ENCODE data around the gene CBARP.

Gene CBARP

GRCh38 chr19:1256646-1257474, 19.1 kb upstream of the CBARP start:
- no peak for FAIRE-seq
- no peak for DNase-seq (ENCODE audit: insufficient read length, low spot score)
- no peak for TF ChIP-seq POLR2A (IDR thresholded peaks at IDR 0.05; ENCODE audit: low read depth, low read length)

- TF ChIP-seq POLR2A (IDR thresholded peaks at IDR 0.05; ENCODE audit: low read depth, low read length) = no peak
- FAIRE-seq (no peak), DNase-seq (ENCODE audit: insufficient read length, low spot score) (no peak)
These were observed 17.7 kb upstream of the CBARP start for GRCh38 chr19:1255186-1256161.

DNA sequence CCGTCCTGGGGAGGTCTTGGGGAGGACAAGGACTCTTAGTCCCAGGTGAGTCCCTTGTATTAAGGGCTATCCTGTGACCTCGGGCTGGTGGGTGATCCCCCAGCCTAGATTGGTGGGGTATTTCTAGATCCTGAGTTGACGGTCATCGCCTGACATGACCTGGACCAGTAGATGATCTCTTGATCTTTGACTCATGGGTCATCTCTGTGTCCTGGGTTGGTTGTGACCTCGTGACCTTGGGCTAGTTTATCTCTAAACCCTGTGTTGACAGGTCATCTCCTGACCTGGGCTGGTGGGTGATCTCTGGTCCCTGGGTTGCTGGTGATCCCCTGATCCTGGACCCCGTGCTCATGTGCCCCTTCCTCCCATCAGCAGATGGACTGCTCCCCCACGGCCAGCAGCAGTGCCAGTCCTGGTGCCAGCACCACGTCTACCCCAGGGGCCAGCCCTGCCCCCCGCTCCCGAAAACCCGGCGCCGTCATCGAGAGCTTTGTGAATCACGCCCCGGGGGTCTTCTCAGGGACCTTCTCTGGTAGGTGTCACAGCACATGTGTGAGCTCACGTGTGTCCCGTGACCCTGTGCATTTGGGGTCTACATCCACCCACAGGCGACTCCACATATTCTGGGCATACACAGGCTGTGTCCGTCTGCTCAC, 16.9 kb upstream of the CBARP start:
- TF ChIP-seq POLR2A (IDR thresholded peaks at IDR 0.05; ENCODE audit: low read depth, low read length) = no peak
- no peak for DNase-seq (ENCODE audit: insufficient read length, low spot score)
- FAIRE-seq = no peak

GRCh38 chr19:1254081-1254527, 16.3 kb upstream of the CBARP start:
- FAIRE-seq = no peak
- no peak for DNase-seq (ENCODE audit: insufficient read length, low spot score)
- no peak for TF ChIP-seq POLR2A (IDR thresholded peaks at IDR 0.05; ENCODE audit: low read depth, low read length)

GRCh38 chr19:1253514-1254080, 15.8 kb upstream of the CBARP start:
- DNase-seq (ENCODE audit: insufficient read length, low spot score) (no peak), FAIRE-seq (no peak)
- no peak for TF ChIP-seq POLR2A (IDR thresholded peaks at IDR 0.05; ENCODE audit: low read depth, low read length)

- DNase-seq (ENCODE audit: insufficient read length, low spot score) (peak; percentile 86), FAIRE-seq (no peak)
- TF ChIP-seq POLR2A (IDR thresholded peaks at IDR 0.05; ENCODE audit: low read depth, low read length) = no peak
These were observed 15.2 kb upstream of the CBARP start for GRCh38 chr19:1252821-1253513.

GRCh38 chr19:1252221-1252820, 14.5 kb upstream of the CBARP start:
- FAIRE-seq = peak; percentile 69
- DNase-seq (ENCODE audit: insufficient read length, low spot score) = peak; percentile 71

GRCh38 chr19:1251330-1252220, 13.8 kb upstream of the CBARP start:
- FAIRE-seq (no peak), DNase-seq (ENCODE audit: insufficient read length, low spot score) (peak; percentile 60)
- no peak for TF ChIP-seq POLR2A (IDR thresholded peaks at IDR 0.05; ENCODE audit: low read depth, low read length)

More at GRCh38 chr19:1252221-1252820, 14.5 kb upstream of the CBARP start:
- TF ChIP-seq POLR2A (IDR thresholded peaks at IDR 0.05; ENCODE audit: low read depth, low read length) = no peak

DNA sequence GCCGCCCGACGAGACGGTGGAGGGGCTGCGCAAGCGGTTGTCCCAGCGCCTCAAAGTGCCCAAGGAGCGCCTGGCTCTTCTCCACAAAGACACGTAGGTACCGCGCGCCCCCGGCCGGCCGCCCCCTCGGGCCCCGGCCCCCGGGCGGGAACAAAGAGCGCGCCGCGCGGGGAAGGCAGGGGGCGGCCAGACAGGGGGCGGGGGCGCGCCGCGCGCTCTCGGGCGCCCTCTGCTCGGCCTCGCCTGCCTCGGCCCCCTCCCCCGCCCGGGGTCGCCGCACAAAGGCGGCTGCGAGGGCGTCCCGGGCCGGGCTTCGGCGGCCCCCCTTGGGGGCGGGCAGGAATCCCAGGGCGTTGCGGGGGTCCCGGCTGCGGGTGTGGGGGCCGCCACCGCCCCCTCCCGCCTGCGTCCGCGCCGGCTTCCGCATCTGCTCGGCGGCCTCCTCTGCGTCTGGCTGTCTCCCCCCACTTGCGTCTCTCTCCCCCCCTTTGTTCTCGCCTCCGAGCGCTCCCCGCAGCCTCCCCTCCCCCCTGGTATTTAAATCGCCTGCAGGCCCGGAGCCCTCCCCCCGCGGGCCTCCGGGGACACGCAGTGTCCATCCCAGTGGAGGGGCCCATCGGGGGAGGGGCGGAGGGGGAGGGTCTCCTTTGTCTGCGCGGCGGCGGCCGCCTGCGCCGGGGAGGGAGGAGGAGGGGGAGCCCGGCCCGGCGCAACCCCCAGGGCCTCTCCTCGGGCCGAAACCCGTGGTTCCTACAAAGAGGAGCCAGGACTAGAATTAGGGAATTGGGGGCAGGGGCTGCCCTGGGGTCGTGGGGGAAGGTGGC, 12.8 kb upstream of the CBARP start:
- FAIRE-seq (no peak), DNase-seq (ENCODE audit: insufficient read length, low spot score) (no peak)
- TF ChIP-seq POLR2A (IDR thresholded peaks at IDR 0.05; ENCODE audit: low read depth, low read length) = no peak

DNA sequence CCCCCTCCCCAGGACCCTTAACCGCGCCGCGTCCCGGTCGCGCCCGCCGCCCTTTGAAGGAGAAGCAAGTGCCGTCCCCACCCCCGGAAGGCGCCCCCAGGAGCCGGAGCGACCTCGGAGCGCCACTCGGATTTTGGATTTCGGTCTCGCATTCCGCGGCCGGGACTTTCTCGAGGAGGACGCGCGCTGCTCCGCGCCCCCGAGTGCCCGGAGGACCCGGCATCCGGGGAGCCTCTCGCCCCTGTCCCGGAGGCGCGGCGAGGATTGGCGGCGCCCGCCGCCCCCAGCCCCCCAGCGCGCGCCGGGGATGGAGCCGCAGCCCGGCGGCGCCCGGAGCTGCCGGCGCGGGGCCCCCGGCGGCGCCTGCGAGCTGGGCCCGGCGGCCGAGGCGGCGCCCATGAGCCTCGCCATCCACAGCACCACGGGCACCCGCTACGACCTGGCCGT, 12.2 kb upstream of the CBARP start:
- no peak for DNase-seq (ENCODE audit: insufficient read length, low spot score)
- no peak for TF ChIP-seq POLR2A (IDR thresholded peaks at IDR 0.05; ENCODE audit: low read depth, low read length)
- no peak for FAIRE-seq

Measured in H54 (cell line).